GM19324 (cell line): ENCODE results near the gene MRLN.

Experiments
- ATAC-seq: cut with Tn5 transposase; IDR thresholded peaks from one replicate; pipeline ENCODE4 v1.9.1; 2021; ENCODE audit warnings: mild to moderate bottlenecking, moderate library complexity; ENCODE audit not compliant: unreplicated experiment, low FRiP score

The MRLN gene

DNA sequence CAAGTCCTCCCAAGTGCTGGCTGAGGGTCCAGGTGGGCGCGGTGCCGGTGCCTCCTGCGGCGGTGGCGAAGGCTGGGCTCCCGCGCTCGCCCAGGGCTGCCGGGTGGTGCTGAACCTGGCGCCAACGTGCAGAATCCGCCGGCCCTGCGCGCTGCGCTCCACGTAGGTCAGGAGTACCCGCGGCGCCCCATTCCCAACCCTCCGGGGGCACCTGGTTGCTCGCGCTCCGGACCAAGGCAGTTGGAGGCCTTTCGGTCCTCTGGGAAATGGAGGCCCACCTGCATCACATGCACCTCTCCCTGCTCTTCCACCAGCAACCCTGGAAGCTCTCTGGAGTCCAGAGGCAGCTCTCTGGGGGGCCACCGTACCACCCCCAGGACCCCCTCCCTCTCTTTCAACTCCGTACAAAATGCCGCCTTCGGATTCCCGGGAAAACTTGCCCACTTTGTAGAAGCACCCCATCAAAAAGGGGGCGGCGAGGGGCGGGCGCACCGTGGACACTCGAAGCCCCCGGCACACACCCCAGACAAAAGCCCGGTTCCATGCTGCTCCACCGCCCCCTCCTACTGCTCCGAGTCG is 44.4 kb downstream of the MRLN start:
- peak; percentile 30 for ATAC-seq

DNA sequence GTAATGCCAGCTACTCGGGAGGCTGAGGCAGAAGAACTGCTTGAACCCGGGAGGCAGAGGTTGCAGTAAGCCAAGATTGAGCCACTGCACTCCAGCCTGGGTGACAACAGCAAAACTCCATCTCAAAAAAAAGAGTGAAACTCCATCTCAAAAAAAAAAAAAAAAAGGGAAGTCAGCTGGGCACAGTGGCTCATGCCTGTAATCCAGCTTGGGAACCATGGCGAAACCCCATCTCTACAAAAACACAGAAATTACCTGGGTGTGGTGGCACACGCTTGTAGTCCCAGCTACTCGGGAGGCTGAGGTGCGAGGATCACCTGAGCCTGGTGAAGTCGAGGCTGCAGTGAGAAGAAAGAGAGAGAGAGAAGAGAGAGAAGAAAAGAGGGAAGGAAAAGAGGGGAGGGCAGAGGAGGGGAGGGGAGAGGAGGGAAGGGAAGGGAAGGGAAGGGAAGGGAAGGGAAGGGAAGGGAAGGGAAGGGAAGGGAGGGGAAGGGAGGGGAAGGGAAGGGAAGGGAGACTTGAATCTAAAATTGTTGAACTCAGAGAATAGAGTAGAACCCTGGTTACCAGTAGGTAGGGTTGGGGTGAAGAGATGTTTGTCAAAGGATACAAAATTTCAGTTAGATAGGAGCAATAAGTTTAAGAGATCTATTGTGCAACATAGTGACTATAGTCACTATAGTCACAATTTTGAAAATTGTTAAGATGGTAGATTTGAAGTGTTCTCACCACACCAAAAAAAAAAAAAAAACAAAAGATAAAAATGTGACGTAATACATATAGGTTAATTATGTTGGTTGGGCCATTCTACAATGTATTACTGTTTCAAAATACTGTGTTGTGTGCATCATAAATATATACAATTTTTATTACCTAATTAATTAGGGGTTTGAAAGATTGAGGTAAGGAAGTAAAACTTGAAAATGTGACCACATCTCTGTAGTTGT is 46.1 kb downstream of the MRLN start:
- ATAC-seq = no peak

DNA sequence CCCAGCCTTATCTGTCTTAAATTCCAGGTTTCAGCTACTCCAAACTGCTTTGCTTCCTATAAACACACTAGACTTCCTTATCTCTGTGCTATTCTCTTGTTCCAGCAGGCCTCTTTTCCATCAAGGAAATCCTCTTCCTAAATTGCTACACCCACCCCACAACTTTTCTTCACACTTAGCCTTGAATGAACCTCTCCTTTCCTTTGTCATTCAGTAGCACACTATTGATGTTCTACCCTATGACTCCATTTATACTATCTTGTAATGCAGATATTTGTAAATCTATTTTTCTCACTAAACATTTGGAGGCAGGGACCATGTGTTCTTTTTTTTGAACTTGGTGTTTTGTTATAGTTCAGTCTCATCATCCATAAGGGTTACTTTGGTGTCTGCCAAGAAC is 47.3 kb downstream of the MRLN start:
- no peak for ATAC-seq

DNA sequence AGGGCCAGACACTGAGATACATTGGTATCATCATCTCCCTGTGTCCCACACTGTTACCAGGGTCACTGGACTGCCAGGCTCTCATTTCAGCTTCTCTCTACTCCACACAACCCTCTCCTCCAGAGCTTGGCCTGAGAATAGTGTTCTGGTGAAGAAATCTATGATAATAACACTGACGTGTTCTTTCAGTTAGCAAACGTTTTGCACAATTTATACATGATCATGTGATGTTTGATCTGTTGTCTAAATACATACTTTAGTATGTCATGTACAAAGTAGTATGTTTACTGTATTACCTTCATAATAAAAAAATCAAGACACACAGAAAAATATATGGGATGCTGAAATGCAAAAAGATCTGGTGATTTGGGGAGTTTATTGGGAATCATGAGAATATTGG is 48.6 kb downstream of the MRLN start:
- ATAC-seq = no peak

DNA sequence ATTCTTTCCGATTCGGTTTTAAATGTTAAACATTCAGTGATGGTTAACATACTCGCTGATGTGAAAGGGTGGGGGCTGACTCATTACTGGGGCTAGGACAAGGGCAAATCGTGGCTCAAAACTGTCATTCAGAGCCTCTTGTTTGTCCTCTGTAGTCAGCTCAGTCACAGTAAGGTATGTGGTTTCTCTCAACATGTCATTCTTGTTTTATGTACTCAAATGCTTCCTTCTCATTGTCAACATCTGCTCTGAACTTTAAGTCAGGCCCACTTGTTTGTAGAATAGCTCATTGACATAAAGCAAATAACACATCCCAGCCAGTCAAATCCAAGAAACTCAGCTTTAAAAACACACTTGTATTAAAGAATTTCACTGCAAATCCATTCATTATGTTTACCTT is 50.9 kb downstream of the MRLN start:
- no peak for ATAC-seq

DNA sequence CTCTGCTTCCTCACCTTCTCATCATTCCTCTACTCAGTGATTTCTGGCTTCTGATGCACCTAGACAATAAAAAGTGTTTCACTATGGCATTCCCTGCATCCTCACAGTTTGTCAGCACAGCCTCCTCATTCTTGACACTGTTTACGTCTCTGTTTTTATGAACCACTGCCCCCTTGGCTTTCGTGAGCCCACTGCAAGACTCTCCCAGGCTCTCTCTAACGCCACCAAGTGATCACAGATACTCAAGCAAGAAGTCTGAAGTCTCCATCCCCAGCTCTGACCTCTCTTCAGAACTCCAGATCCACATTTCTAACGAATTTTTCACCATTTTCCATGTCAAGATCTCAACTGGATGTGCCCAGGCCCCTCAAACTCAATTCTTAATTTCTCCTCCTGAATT is 52.5 kb downstream of the MRLN start:
- ATAC-seq = no peak

DNA sequence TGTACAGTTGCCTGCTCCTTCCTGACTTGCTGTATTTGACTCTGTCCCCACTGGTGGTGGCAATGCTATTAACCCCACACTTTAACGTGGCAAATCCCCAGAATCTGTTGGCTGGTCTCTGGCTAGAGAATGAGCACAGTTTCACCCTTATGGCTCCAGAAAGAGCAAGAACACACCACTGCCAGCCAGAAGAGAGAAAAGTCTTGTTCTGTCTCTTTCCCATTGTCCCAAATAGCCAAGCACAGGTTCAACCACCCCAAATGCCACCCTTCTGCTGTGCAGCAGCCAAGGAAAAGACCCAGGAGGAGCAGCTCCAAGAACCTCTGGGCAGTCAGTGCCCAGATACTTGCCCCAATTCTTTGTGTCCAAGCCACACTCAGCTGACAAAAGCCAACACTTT is 54.9 kb downstream of the MRLN start:
- no peak for ATAC-seq

DNA sequence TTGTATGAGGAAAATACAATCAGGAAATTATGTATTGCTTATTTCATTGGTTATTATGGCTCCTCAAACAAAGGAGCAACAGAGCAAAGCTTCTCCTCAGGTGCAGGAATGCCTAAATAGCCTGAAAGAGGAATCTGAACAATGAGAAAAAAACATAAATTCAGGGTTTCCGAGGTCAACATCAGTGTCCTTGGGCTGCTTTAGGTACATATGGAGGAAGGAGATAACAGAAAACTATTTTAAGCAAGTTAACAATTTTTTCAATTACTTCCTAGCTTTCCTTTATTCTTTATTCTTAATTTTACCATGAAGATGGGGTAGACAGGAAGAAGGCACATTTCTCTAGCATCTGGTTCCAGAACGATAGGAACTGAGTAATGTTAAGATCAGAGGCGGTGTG is 57.6 kb downstream of the MRLN start:
- ATAC-seq = no peak

DNA sequence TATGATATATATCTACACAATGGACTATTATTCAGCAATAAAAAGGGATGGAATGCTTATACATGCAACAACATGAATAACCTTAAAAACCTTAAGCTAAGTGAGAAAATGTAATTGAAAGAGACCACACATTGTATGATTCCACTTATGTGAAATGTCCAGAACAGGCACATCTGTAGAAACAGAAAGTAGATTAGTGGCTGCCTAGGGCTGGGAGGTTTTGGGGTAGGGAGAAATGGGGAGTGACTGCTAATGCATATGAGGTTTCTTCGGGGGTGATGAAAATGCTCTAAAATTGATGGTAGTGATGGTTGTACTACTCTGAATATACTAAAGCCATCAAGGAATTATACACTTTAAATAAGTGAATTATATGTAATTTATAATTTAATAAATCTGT is 58.3 kb downstream of the MRLN start:
- no peak for ATAC-seq

DNA sequence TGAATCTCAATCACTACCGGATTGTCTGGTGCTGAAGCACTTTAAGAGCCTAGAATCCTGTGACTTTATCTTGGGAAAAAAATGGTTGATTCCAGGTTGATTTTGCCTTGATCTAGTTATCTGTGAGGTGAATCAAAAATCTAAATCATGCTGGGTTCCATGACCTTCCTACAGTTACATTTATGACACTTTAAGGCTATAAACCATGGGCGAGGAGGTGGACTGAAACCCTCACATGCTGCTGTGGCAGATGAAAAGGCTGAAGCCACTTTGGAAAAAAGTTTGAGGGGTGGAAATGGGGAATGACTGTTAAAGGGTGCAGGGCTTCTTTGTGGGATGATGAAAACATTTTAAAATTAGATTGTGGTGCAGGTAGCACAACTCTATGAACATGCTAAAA is 61.1 kb downstream of the MRLN start:
- ATAC-seq = no peak

DNA sequence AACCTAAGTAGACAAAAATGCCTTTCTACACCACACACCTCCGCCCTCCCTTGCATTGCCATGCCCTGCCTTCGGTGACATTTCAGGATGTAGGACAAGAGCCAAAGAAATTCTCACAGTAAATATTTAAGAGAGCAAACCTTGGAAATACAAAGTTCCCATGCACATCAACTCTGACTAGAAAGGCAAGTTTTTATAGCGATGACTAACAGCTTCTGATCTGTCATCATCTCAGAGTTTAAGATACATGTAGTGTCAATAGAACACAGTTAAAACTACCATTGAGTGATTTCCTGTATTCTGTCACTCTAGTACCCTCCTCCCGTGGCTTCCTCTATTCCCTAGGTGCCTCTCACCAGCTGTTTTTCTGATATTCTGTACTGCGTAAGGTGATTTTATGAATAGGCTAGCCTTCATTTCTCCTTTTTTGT is 64.3 kb downstream of the MRLN start:
- no peak for ATAC-seq

DNA sequence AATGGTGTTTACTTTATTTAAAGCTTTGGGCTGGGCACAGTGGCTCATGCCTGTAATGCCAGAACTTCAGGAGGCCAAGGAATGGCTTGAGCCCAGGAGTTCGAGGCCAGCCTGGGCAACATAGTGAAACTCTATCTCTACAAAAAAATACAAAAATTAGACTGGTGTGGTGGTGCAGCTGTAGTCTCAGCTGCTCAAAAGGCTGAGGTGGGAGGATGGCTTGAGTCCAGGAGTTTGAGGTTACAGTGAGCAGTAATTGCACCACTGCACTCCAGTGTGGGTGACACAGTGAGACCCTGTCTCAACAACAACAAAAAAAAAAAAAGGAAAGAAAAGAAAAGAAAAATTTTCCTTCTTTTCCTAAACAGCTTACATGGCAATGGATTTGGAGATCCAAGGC is 65.6 kb downstream of the MRLN start:
- no peak for ATAC-seq
